Stimulated activated CD4-positive, alpha-beta T cell treated with anti-CD3 and anti-CD28 coated beads, Interleukin-15, amount 100 ng/mL, for 1 hour (primary cell): ENCODE data around the gene DOCK9.

ENCODE experiments used
- DNase-seq, 2 donors: peaks; one replicate each; pipeline ENCODE4 v3.0.0-alpha.2; 2020; ENCODE audit warnings: low read depth in 1 of 2, low spot score in 1 of 2

Gene DOCK9

GRCh38 chr13:98751367-98751782 lies 226.5 kb downstream of the DOCK9 start:
- DNase-seq, result no peak

GRCh38 chr13:98749501-98749900 lies 228.4 kb downstream of the DOCK9 start:
- DNase-seq, result no peak

GRCh38 chr13:98746968-98747367 lies 230.9 kb downstream of the DOCK9 start:
- no peak for DNase-seq
